Colonic mucosa (tissue), 4 donors: ENCODE data around the gene RNF103. TPM values are rescaled to one million over a fixed set of nuclear protein-coding genes. Genes with fewer than 3 reads are reported as not detected.

Experiments used
- DNase-seq: peaks from one replicate; pipeline ENCODE4 v3.0.0-alpha.2; 2020
- H3K27ac ChIP-seq: fragments of 200-600 bp; one replicate; pipeline ENCODE4 v1.8.0; 2021
- H3K27me3 ChIP-seq: fragments of 200-600 bp; one replicate; pipeline ENCODE4 v1.8.0; 2021
- H3K36me3 ChIP-seq: fragments of 200-600 bp; one replicate; pipeline ENCODE4 v1.8.0; 2021
- H3K4me1 ChIP-seq: fragments of 200-600 bp; one replicate; pipeline ENCODE4 v1.8.0; 2021; ENCODE audit warnings: mild to moderate bottlenecking
- H3K4me3 ChIP-seq: fragments of 200-600 bp; one replicate; pipeline ENCODE4 v1.8.0; 2021
- H3K9ac ChIP-seq, 2 donors: one replicate each; pipeline ENCODE4 v1.7.0; 2013; ENCODE audit warnings: control low read depth in 2 of 2, low read depth in 2 of 2, low read length in 2 of 2
- H3K9me3 ChIP-seq: fragments of 200-600 bp; one replicate; pipeline ENCODE4 v1.8.0; 2021
- intact Hi-C: fragments of 100-400 bp; cut with DNase I; formaldehyde crosslinking; loops from one replicate; pipeline ENCODE4 v1.14.1; 2022
- total RNA-seq, 2 donors: library from RNA; stranded (reverse); fragmentation: NEBNext Ultra II Directional in 1 of 2; extraction: Animal tissue kit (Norgen Biotek cat#: 25700) in 1 of 2; gene quantifications; one replicate each; pipeline ENCODE4 v1.2.1, GENCODE V29; 2021
- TF ChIP-seq, protein P1 (sequence below): fragments of 200-600 bp; IDR thresholded peaks from one replicate; pipeline ENCODE4 v1.8.0; 2022; ENCODE audit warnings: antibody characterized with exemption, mild to moderate bottlenecking
- donor health status: healthy.
- donor health status: DM: no; HTN: no; CAD: no.
- donor health status: DM: no; HTN: no; CAD: no.

Gene RNF103
- total RNA-seq, 2 donors from 2014 or later, result 41.0 to 58.7 TPM

- H3K4me1 ChIP-seq, result peaks cover 9% of the 10 kb centered on the region
- H3K4me3 ChIP-seq, result no peak overlapping the region
- no peak for DNase-seq
- TF ChIP-seq, protein P1, sequence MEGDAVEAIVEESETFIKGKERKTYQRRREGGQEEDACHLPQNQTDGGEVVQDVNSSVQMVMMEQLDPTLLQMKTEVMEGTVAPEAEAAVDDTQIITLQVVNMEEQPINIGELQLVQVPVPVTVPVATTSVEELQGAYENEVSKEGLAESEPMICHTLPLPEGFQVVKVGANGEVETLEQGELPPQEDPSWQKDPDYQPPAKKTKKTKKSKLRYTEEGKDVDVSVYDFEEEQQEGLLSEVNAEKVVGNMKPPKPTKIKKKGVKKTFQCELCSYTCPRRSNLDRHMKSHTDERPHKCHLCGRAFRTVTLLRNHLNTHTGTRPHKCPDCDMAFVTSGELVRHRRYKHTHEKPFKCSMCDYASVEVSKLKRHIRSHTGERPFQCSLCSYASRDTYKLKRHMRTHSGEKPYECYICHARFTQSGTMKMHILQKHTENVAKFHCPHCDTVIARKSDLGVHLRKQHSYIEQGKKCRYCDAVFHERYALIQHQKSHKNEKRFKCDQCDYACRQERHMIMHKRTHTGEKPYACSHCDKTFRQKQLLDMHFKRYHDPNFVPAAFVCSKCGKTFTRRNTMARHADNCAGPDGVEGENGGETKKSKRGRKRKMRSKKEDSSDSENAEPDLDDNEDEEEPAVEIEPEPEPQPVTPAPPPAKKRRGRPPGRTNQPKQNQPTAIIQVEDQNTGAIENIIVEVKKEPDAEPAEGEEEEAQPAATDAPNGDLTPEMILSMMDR, result no peak
- no peaks in the 10 kb centered on the region for H3K27me3 ChIP-seq
- H3K27ac ChIP-seq, result no peak overlapping the region
- intact Hi-C loops, result no loop called here
- no peak overlapping the region for H3K9ac ChIP-seq
- no peaks in the 10 kb centered on the region for H3K9me3 ChIP-seq
- no peaks in the 10 kb centered on the region for H3K36me3 ChIP-seq
Observed at GRCh38 chr2:86625096-86625495, 1.4 kb upstream of the RNF103 start.

DNA sequence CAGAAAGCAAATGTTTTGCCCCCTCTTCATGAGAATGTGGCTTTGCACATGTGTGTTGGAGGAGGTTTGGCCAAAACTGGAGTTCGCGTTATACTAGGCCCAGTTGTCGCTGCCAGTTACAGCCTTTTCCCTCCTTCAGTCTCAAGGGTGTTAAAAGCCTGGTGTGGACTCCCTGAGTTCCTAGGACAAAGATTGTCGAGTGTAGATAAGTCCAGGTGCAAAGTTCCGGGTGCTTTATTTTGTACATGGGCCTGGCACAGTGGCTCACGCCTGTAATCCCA is 542 bp upstream of the RNF103 start:
- TF ChIP-seq, protein P1, result no peak
- Histone ChIP-seq H3K4me3 (peak overlapping the region; percentile 63), H3K4me1 (peaks cover 9% of the 10 kb centered on the region), H3K9me3 (no peaks in the 10 kb centered on the region), H3K27me3 (no peaks in the 10 kb centered on the region), H3K9ac (peak overlapping the region; percentile 35 to 98), H3K27ac (peak overlapping the region; percentile 98), H3K36me3 (no peaks in the 10 kb centered on the region)
- intact Hi-C loops, result no loop called here
- DNase-seq, result no peak

DNA sequence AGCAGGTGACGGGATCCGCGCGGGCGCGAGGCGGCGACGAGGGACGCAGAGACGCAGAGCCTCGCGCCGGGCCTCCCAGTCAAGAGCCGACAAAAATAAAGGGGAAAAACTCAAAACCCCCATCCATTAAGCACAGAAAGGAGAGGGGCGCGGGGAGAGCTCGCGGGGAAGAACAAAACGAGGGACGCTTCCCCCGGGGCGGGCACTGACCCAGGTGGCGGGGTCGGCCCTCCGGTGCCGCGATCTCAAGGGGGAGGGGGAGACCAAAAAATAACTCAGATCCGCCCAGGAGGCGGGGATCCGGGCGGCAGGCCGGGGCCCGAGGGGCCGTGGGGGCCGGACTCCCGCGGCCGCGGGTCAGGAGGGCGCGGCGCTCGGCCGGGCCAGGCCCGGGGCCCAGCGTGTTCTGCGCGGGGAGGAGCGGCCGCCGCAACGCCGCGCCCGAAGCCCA is 597 bp downstream of the RNF103 start:
- Histone ChIP-seq H3K27me3 (no peaks in the 10 kb centered on the region), H3K27ac (peak overlapping the region; percentile 98), H3K9ac (peak overlapping the region; percentile 98), H3K4me1 (peaks cover 5% of the 10 kb centered on the region), H3K4me3 (peak overlapping the region; percentile 63), H3K9me3 (no peaks in the 10 kb centered on the region), H3K36me3 (no peaks in the 10 kb centered on the region)
- TF ChIP-seq, protein P1, result no peak
- DNase-seq, result peak; percentile 70
- intact Hi-C loops, result no loop called here

GRCh38 chr2:86622519-86623042 is 1.1 kb downstream of the RNF103 start:
- H3K9me3 ChIP-seq, result no peaks in the 10 kb centered on the region
- intact Hi-C loops, result no loop called here
- peaks cover 5% of the 10 kb centered on the region for H3K4me1 ChIP-seq
- H3K36me3 ChIP-seq, result no peaks in the 10 kb centered on the region
- peak overlapping the region; percentile 98 for H3K27ac ChIP-seq
- H3K27me3 ChIP-seq, result no peaks in the 10 kb centered on the region
- DNase-seq, result peak; percentile 42
- H3K4me3 ChIP-seq, result peak overlapping the region; percentile 63
- H3K9ac ChIP-seq, result peak overlapping the region; percentile 98
- TF ChIP-seq, protein P1, result no peak

DNA sequence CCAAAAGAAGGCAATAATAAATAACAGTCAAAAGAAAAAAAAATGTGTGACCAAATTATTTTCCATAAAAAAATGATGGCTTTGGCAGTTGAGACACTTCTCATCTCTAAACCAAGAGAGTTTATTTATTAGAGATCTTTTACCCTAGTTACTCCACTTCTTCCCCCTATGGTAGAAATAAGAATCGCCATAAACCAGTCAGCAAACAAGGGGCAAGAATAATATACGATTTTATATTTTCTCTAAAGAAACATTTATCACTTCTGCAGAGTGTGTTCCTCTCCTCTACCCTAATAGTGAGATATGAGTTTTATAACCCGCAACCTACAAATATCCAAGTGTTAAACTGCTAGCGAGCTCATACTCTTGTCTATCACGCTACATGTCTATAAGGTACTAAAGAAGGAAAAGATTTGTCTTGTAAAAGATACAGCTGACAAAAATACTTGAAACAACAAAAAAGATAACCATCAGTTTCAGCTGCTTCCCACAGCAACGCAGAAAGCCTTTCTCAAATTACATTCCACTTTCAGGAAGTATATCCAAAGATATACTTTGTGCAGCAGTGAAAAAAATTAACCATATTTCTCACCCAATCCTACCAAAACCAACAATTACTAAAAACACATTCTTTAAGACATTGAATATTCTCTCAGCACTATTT is 2.3 kb downstream of the RNF103 start:
- Histone ChIP-seq H3K4me3 (peak overlapping the region; percentile 63), H3K27me3 (no peaks in the 10 kb centered on the region), H3K27ac (peak overlapping the region; percentile 98), H3K9me3 (no peaks in the 10 kb centered on the region), H3K9ac (peak overlapping the region in 1 of 2 donors; percentile 98), H3K4me1 (peaks cover 5% of the 10 kb centered on the region), H3K36me3 (no peaks in the 10 kb centered on the region)
- TF ChIP-seq, protein P1, result no peak
- intact Hi-C loops, result no loop called here
- DNase-seq, result no peak
